Endothelial cell of umbilical vein (primary cell): ENCODE results near the gene CCDC12. TPM values are rescaled to one million over a fixed set of nuclear protein-coding genes. Genes with fewer than 3 reads are reported as not detected.

Experiments
- BruUV-seq: library from RNA; stranded (reverse); fragments of 400-500 nt; replicated peaks from 2 replicates; lab custom pipeline; 2021; lab: Mats Ljungman, UMichigan
- CTCF ChIA-PET: fragments of 300-600, 350-600 bp; sonication (Branson Sonifier 250); formaldehyde crosslinking; loops from one replicate; lab custom pipeline; 2021; ENCODE audit warnings: antibody characterized with exemption, inconsistent platforms; lab: Charles Lee
- POLR2A ChIA-PET: fragments of 300-600, 350-600 bp; sonication (Branson Sonifier 250); formaldehyde crosslinking; loops from one replicate; lab custom pipeline; 2021; ENCODE audit warnings: antibody characterized with exemption, inconsistent platforms; lab: Charles Lee
- DNase-seq: peaks from one replicate; pipeline ENCODE4 v3.0.0-alpha.2; 2011; ENCODE audit warnings: low read depth, low spot score
- FAIRE-seq: peaks from 2 replicates; lab custom pipeline; 2011; peaks lifted over from hg19 to GRCh38; lab: Jason Lieb, UNC
- H2AFZ ChIP-seq: 2 replicates; pipeline ENCODE4 v1.6.0; 2012; ENCODE audit warnings: low read depth, low read length, control low read depth, inconsistent platforms
- H3K27ac ChIP-seq: 2 replicates; pipeline ENCODE4 v1.5.1; 2011; ENCODE audit warnings: low read depth, mild to moderate bottlenecking, control low read depth, low read length, moderate library complexity; ENCODE audit not compliant: insufficient read depth
- H3K27me3 ChIP-seq, 2 experiments: 2 replicates each; pipeline versions ENCODE4 v1.6.0 to v1.6.1; 2011; ENCODE audit warnings: low read length in 2 of 2, mixed read lengths in 1 of 2; ENCODE audit not compliant: control insufficient read depth in 2 of 2, insufficient read depth in 2 of 2
- H3K36me3 ChIP-seq, 2 experiments: 2 replicates in 1 of 2; 3 replicates in 1 of 2; pipeline ENCODE4 v1.5.1; 2011; ENCODE audit warnings: low read length in 2 of 2, mild to moderate bottlenecking in 1 of 2, moderate library complexity in 1 of 2; ENCODE audit not compliant: control insufficient read depth in 2 of 2, insufficient read depth in 2 of 2; ENCODE audit errors: extremely low read depth in 1 of 2
- H3K4me1 ChIP-seq: 3 replicates; pipeline ENCODE4 v1.5.1; 2011; ENCODE audit warnings: mild to moderate bottlenecking, low read length; ENCODE audit not compliant: control insufficient read depth, insufficient read depth; ENCODE audit errors: extremely low read depth
- H3K4me2 ChIP-seq: 2 replicates; pipeline ENCODE4 v1.6.1; 2011; ENCODE audit warnings: low read length, control low read depth, mixed read lengths; ENCODE audit not compliant: insufficient read depth
- H3K4me3 ChIP-seq, 3 experiments: fragments of 200-600 bp in 1 of 3; sonication (generic), shearing (Covaris generic) in 1 of 3; replicated peaks in 1 of 3; 2 replicates each; pipeline ENCODE4 v1.5.1; 2011 to 2016; ENCODE audit warnings: control low read depth in 3 of 3, low read length in 3 of 3, mild to moderate bottlenecking in 2 of 3, inconsistent platforms in 1 of 3, low read depth in 1 of 3, moderate library complexity in 1 of 3; ENCODE audit not compliant: insufficient read depth in 1 of 3
- H3K79me2 ChIP-seq: 2 replicates; pipeline ENCODE4 v1.6.0; 2012; ENCODE audit warnings: low read length, inconsistent platforms; ENCODE audit not compliant: control insufficient read depth, insufficient read depth
- H3K9ac ChIP-seq: replicated peaks from 2 replicates; pipeline ENCODE3; 2011; ENCODE audit warnings: low read length, control low read depth; ENCODE audit not compliant: insufficient read depth; ENCODE audit errors: extremely low read depth
- H3K9me1 ChIP-seq: replicated peaks from 3 replicates; pipeline ENCODE4 v1.6.0; 2011; ENCODE audit warnings: mild to moderate bottlenecking, low read length; ENCODE audit not compliant: control insufficient read depth, insufficient read depth; ENCODE audit errors: extremely low read depth
- H3K9me3 ChIP-seq: replicated peaks from 2 replicates; pipeline ENCODE4 v1.5.1; 2012; ENCODE audit warnings: low read length, inconsistent platforms; ENCODE audit not compliant: control insufficient read depth, insufficient read depth
- H4K20me1 ChIP-seq: replicated peaks from 2 replicates; pipeline ENCODE3; 2011; ENCODE audit warnings: mild to moderate bottlenecking, low read length; ENCODE audit not compliant: control insufficient read depth, insufficient read depth; ENCODE audit errors: extremely low read depth
- EZH2 ChIP-seq: IDR thresholded peaks from 2 replicates; pipeline ENCODE4 v1.6.1; 2012; ENCODE audit warnings: borderline replicate concordance, low read depth, mild to moderate bottlenecking, moderate library complexity, low read length, inconsistent platforms; ENCODE audit not compliant: severe bottlenecking
- FOS ChIP-seq: IDR thresholded peaks from 2 replicates; pipeline ENCODE4 v1.6.1; 2011; ENCODE audit warnings: mild to moderate bottlenecking, low read length, moderate library complexity, borderline replicate concordance; ENCODE audit not compliant: insufficient read depth
- GATA2 ChIP-seq: IDR thresholded peaks from 2 replicates; pipeline ENCODE4 v1.7.0; 2011; ENCODE audit warnings: low read depth, mild to moderate bottlenecking, moderate library complexity, mixed read lengths, low read length; ENCODE audit not compliant: insufficient read length, insufficient read depth
- JUN ChIP-seq: IDR thresholded peaks from 2 replicates; pipeline ENCODE4 v1.6.1; 2011; ENCODE audit warnings: borderline replicate concordance, low read depth; ENCODE audit not compliant: insufficient read length, insufficient read depth
- MAX ChIP-seq: IDR thresholded peaks from 2 replicates; pipeline ENCODE4 v1.6.1; 2011; ENCODE audit not compliant: insufficient read depth, insufficient read length
- MYC ChIP-seq: IDR thresholded peaks from one replicate; pipeline ENCODE4 v1.6.1; 2011; ENCODE audit warnings: mild to moderate bottlenecking, low read depth, low read length
- POLR2A ChIP-seq: IDR thresholded peaks from 2 replicates; pipeline ENCODE4 v1.6.1; 2012; ENCODE audit warnings: low read depth, mild to moderate bottlenecking, control low read depth, low read length
- POLR2AphosphoS5 ChIP-seq: IDR thresholded peaks from 2 replicates; pipeline ENCODE4 v1.6.1; 2012; ENCODE audit warnings: low read depth, mild to moderate bottlenecking, control low read depth, low read length, moderate library complexity; ENCODE audit not compliant: insufficient read depth
- dilution Hi-C: fragments of 300-500 bp; cut with MboI; formaldehyde crosslinking; loops from one replicate; pipeline ENCODE4 v1.15.0; 2019; ENCODE audit warnings: low sequenced_read_pairs; ENCODE audit not compliant: extremely low pct_ligation_motif_present
- intact Hi-C: fragments of 100-400 bp; cut with micrococcal nuclease; formaldehyde crosslinking; loops from one replicate; pipeline ENCODE4 v1.10.0; 2022
- polyA plus RNA-seq, 4 experiments: library from polyadenylated mRNA; depleted of rRNA in 3 of 4; stranded (reverse) in 3 of 4; unstranded in 1 of 4; fragments of >200 nt; gene quantifications; 2 replicates each; pipeline versions ENCODE4 v1.2.1 to v1.2.3, GENCODE V29; 2011 to 2012; ENCODE audit warnings: missing spikeins in 1 of 4
- total RNA-seq: library from RNA; stranded (reverse); gene quantifications from 2 replicates; pipeline ENCODE4 v1.2.3, GENCODE V29; 2021
- TF ChIP-seq, protein P1 (sequence below), 2 donors: IDR thresholded peaks; 1 replicate in 1 of 2; 2 replicates in 1 of 2; pipeline ENCODE4 v1.5.1; 2011; ENCODE audit warnings: low read length in 2 of 2, mild to moderate bottlenecking in 2 of 2, moderate library complexity in 2 of 2, control low read depth in 1 of 2, inconsistent platforms in 1 of 2, low read depth in 1 of 2; ENCODE audit not compliant: insufficient read depth in 1 of 2; ENCODE audit errors: extremely low read depth in 1 of 2

Gene CCDC12
- total and polyA plus RNA-seq, 2 donors (not counting 3 experiments of a cell fraction or from before 2014, with no cell fraction given), result 35.1 to 50.5 TPM

GRCh38 chr3:46895204-46895660 lies 81.3 kb downstream of the CCDC12 start:
- dilution Hi-C loops (no loop called here), intact Hi-C loops (loop anchor here (1.0 to 10.0 kb wide), 3 partner anchors 29 to 410 kb away; no protein-coding TSS in a partner anchor)
- TF ChIP-seq, protein P1, sequence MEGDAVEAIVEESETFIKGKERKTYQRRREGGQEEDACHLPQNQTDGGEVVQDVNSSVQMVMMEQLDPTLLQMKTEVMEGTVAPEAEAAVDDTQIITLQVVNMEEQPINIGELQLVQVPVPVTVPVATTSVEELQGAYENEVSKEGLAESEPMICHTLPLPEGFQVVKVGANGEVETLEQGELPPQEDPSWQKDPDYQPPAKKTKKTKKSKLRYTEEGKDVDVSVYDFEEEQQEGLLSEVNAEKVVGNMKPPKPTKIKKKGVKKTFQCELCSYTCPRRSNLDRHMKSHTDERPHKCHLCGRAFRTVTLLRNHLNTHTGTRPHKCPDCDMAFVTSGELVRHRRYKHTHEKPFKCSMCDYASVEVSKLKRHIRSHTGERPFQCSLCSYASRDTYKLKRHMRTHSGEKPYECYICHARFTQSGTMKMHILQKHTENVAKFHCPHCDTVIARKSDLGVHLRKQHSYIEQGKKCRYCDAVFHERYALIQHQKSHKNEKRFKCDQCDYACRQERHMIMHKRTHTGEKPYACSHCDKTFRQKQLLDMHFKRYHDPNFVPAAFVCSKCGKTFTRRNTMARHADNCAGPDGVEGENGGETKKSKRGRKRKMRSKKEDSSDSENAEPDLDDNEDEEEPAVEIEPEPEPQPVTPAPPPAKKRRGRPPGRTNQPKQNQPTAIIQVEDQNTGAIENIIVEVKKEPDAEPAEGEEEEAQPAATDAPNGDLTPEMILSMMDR (IDR thresholded peaks at IDR 0.05; ENCODE audit: extremely low read depth in 1 of 2, insufficient read depth in 1 of 2, low read depth in 1 of 2, low read length in 2 of 2), result peak; percentile 77 to 89
- no peak for TF ChIP-seq GATA2
- H3K27me3 ChIP-seq, result no peaks in the 10 kb centered on the region
- no peaks in the 10 kb centered on the region for H3K36me3 ChIP-seq
- no peak overlapping the region for H2AFZ ChIP-seq
- no peak overlapping the region for H3K27ac ChIP-seq
- H3K9ac ChIP-seq, result no peak overlapping the region
- CTCF ChIA-PET, result interaction anchor here (0.6 to 4.4 kb wide), 22 partner anchors 10 to 231 kb away, joined by 3 to 31 read pairs (median 4); partner anchors contain the start of gene PTH1R
- H3K79me2 ChIP-seq, result no peaks in the 10 kb centered on the region
- POLR2A ChIA-PET, result interaction anchor here (0.6 kb wide), 1 partner anchor 78 kb away, joined by 3 read pairs; no protein-coding TSS in a partner anchor
- H3K4me3 ChIP-seq, result no peak overlapping the region
- FAIRE-seq, result peak; percentile 54
- DNase-seq, result peak; percentile 56
- H3K9me1 ChIP-seq, result no peaks in the 10 kb centered on the region
- H4K20me1 ChIP-seq, result no peaks in the 10 kb centered on the region
- no TSS peak for BruUV-seq
- H3K4me1 ChIP-seq, result peaks cover 6% of the 10 kb centered on the region
- no peak overlapping the region for H3K4me2 ChIP-seq
- no peaks in the 10 kb centered on the region for H3K9me3 ChIP-seq

DNA sequence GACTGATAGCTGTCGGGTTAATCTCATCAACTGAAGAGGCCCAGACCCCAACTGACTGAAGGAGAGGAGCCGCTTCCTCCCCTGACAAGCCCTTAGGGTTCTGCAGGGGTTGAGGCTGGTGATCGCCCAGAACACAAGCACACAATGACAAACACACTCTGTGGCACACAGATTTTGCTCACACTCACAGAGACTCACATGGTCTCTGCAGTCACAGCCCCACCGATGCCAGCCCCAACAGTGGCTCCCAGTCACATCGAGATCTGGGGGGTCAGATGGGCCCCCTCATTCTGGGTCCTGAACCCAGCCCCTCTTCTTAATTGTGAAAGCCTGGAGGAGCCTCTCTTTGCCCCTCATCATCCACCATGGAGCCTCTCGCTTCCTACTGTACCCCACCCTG lies 82.3 kb downstream of the CCDC12 start:
- H2AFZ ChIP-seq, result no peak overlapping the region
- no peak overlapping the region for H3K27ac ChIP-seq
- no peaks in the 10 kb centered on the region for H4K20me1 ChIP-seq
- H3K4me3 ChIP-seq, result no peak overlapping the region
- no peaks in the 10 kb centered on the region for H3K9me3 ChIP-seq
- no peaks in the 10 kb centered on the region for H3K27me3 ChIP-seq
- TF ChIP-seq EZH2 (no peak), FOS (no peak), JUN (no peak), GATA2 (no peak), POLR2A (no peak), MAX (no peak), MYC (no peak), POLR2AphosphoS5 (no peak)
- TF ChIP-seq, protein P1 (IDR thresholded peaks at IDR 0.05; ENCODE audit: extremely low read depth in 1 of 2, insufficient read depth in 1 of 2, low read depth in 1 of 2, low read length in 2 of 2), result no peak
- FAIRE-seq (no peak), DNase-seq (no peak)
- H3K9me1 ChIP-seq, result no peaks in the 10 kb centered on the region
- BruUV-seq, result no TSS peak
- no peaks in the 10 kb centered on the region for H3K79me2 ChIP-seq
- dilution Hi-C loops (no loop called here), intact Hi-C loops (loop anchor here (10.0 kb wide), 1 partner anchor 409 kb away; no protein-coding TSS in a partner anchor)
- no peak overlapping the region for H3K9ac ChIP-seq
- H3K36me3 ChIP-seq, result no peaks in the 10 kb centered on the region
- peaks cover 6% of the 10 kb centered on the region for H3K4me1 ChIP-seq
- ChIA-PET POLR2A (no interaction called here), CTCF (interaction anchor here (1.0 to 4.4 kb wide), 17 partner anchors 8 to 230 kb away, joined by 3 to 31 read pairs (median 5); partner anchors contain the start of gene PTH1R)
- H3K4me2 ChIP-seq, result no peak overlapping the region
